ENCODE measurements around the gene ARMC6.
A peak's percentile ranks its signal among the peaks of the same experiment; 100 is the strongest.

ARMC6 gene

DNA sequence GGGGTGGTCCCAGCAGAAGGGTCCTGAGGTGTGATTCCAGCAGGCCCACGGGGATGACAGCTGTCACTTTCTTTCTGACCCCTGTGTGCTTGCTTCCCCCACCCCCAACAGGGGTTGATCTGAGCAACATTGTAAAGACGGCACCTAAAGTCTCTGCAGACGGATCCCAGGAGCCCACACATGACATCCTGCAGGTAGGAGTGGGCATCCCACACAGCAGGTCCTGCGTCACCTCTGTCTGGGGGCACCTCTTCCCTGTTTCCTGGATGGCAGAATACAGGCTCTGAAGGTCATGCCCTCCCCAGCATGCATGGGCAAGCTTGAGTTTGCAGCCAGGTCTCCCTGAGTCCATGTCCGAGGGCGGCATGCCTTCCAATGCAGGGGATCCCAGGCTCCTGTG is 10.5 kb downstream of the ARMC6 start:
- TF ChIP-seq, protein P1, sequence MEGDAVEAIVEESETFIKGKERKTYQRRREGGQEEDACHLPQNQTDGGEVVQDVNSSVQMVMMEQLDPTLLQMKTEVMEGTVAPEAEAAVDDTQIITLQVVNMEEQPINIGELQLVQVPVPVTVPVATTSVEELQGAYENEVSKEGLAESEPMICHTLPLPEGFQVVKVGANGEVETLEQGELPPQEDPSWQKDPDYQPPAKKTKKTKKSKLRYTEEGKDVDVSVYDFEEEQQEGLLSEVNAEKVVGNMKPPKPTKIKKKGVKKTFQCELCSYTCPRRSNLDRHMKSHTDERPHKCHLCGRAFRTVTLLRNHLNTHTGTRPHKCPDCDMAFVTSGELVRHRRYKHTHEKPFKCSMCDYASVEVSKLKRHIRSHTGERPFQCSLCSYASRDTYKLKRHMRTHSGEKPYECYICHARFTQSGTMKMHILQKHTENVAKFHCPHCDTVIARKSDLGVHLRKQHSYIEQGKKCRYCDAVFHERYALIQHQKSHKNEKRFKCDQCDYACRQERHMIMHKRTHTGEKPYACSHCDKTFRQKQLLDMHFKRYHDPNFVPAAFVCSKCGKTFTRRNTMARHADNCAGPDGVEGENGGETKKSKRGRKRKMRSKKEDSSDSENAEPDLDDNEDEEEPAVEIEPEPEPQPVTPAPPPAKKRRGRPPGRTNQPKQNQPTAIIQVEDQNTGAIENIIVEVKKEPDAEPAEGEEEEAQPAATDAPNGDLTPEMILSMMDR (conservative IDR thresholded peaks at IDR 0.05; ENCODE audit: low read length): no peak
- H3K4me3 ChIP-seq (ENCODE audit: low read length): no peak overlapping the region
- no peak for DNase-seq (ENCODE audit: low read depth)

DNA sequence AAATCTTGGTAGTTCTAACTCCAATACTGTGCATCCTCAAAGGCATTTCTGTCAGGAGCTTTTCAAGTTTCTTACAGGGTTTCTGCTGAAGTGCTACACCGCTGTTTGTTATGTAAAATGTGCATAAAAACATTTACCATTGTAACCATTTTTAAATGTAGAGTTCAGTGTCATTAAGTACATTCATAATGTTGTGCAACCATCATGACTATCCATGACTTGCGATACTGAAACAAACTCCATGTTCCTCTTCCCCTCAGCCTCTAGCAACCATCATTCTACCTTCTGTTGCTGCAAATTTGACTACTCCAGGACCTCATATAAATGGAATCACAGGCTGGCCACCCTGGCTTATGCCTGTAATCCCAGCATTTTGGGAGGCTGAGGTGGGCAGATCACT is 16.0 kb downstream of the ARMC6 start:
- H3K4me3 ChIP-seq (ENCODE audit: low read length): no peak overlapping the region
- TF ChIP-seq, protein P1 (conservative IDR thresholded peaks at IDR 0.05; ENCODE audit: low read length): no peak
- DNase-seq (ENCODE audit: low read depth): no peak

DNA sequence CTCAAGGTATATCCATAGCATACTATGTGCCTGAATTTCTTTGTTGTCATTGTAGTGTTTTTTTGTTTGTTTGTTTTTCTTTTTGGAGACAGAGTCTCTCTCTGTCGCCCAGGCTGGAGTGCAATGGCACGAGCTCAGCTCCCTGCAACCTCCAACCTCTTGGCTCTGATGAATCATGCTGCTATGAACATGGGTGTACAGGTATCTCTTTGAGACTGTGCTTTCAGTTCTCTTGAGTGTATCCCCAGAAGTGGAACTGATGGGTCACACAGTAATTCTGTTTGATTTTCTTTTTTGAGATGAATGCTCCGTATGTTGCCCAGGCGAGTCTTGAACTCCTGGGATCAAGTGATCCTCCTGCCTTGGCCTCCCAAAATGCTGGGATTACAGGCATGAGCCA is 16.7 kb downstream of the ARMC6 start:
- TF ChIP-seq, protein P1 (conservative IDR thresholded peaks at IDR 0.05; ENCODE audit: low read length): no peak
- DNase-seq (ENCODE audit: low read depth): no peak
- no peak overlapping the region for H3K4me3 ChIP-seq (ENCODE audit: low read length)

DNA sequence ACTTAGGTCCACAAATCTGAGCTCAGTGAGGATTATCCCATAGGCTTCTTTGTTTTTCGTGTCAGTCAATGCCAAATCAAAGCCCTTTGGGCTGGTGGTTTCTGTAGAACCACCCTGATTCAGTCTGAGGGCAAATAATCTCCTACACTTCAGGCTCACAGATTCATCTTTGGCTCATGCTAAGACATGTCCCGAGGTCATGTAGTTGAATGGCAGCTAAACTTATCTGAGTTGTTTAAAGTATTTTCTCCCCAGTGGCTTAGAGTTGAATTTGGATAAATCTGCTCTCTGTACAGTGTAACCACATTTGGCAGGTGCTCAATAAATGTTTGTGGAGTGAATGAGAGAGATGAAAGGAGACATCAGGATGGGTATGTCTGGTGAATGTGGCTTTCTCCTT is 17.3 kb downstream of the ARMC6 start:
- no peak for DNase-seq (ENCODE audit: low read depth)
- H3K4me3 ChIP-seq (ENCODE audit: low read length): no peak overlapping the region
- TF ChIP-seq, protein P1 (conservative IDR thresholded peaks at IDR 0.05; ENCODE audit: low read length): no peak

DNA sequence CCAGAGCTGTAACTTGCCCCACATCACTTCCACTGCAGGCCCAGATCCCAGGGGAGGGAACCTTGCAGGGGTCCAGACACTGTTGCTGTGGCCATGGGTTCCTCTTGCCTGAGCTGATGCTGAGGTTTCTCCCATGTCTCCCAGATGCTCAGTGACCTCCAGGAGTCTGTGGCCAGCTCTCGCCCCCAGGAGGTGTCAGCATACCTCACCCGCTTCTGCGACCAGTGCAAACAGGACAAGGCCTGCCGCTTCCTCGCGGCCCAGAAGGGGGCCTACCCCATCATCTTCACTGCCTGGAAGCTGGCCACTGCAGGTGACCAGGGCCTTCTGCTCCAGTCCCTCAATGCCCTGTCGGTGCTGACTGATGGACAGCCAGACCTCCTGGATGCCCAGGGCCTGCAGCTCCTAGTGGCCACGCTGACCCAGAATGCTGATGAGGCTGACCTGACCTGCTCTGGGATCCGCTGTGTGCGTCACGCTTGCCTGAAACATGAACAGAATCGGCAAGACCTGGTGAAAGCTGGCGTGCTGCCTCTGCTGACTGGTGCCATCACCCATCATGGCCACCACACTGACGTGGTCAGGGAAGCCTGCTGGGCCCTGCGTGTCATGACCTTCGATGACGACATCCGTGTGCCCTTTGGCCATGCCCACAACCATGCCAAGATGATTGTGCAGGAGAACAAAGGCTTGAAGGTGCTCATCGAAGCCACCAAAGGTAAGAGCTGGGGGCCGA is 18.2 kb downstream of the ARMC6 start:
- H3K4me3 ChIP-seq (ENCODE audit: low read length): no peak overlapping the region
- no peak for DNase-seq (ENCODE audit: low read depth)
- TF ChIP-seq, protein P1 (conservative IDR thresholded peaks at IDR 0.05; ENCODE audit: low read length): no peak

DNA sequence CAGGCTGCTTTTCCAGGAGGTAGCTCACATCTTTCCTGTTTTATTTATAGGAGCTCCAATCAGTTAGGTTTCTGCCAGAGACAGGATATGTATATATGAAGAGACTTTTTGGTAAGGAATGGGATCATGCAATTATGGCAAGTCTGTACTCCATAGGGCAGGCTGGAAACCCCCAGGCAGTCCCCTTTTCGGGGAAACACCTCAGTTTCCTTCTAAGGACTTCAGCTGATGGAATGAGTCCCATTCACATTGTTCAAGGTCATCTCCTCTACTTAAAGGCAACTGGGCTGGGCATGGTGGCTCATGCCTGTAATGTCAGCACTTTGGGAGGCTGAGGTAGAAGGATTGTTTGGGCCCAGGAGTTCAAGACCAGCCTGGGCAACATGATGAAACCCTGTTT is 19.5 kb downstream of the ARMC6 start:
- no peak for DNase-seq (ENCODE audit: low read depth)
- TF ChIP-seq, protein P1 (conservative IDR thresholded peaks at IDR 0.05; ENCODE audit: low read length): no peak
- H3K4me3 ChIP-seq (ENCODE audit: low read length): no peak overlapping the region

DNA sequence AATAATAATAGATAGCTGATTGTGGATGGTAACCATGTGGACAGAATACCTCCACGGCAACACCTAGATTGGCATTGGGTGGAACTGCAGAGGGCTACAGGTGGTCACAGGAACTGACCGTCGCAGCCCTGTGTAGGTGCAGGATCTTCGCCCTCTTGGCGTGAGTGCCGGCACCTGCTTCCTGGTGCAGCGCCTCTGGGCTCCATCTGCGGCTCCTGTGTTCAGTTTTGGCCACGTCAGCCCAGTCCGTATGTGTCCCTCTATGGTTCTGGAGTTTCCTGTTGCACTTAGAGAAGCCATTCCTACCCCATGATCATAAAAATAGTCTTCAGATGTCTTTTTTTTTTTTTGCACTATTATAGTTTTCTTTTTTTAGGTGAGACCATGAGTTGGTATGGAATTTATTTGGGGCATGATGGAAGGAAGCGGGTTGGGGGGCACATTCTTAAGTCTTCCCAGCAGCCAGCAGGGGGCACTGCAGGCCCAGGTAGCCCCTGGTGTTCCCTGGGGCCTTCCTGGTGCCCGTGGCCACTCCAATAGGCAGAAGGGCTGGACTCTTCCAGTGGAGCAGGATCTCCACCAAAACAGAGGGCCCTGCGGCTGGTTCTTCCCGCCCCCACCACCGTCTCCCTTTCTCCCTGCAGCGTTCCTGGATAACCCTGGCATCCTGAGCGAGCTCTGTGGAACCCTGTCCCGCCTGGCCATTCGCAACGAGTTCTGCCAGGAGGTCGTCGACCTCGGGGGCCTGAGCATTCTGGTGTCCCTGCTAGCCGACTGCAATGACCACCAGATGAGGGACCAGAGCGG is 20.3 kb downstream of the ARMC6 start:
- TF ChIP-seq, protein P1 (conservative IDR thresholded peaks at IDR 0.05; ENCODE audit: low read length): peak; percentile 65
- DNase-seq (ENCODE audit: low read depth): peak; percentile 47
- H3K4me3 ChIP-seq (ENCODE audit: low read length): no peak overlapping the region
